Gastroesophageal sphincter (tissue), 4 donors: Measurements from ENCODE around the gene TBCD. TPM values are rescaled to one million over a fixed set of nuclear protein-coding genes. Genes with fewer than 3 reads are reported as not detected.
A peak's percentile ranks its signal among the peaks of the same experiment; 100 is the strongest.

Experiments used
- ATAC-seq: fragments of 150-250 bp; one replicate; pipeline ENCODE4 v1.9.1; 2016; ENCODE audit warnings: mild to moderate bottlenecking, moderate library complexity
- H3K27ac ChIP-seq, 4 donors: fragments of 200-600 bp; sonication (generic) in 3 of 4; 1 replicate in 3 of 4; 2 replicates in 1 of 4; pipeline ENCODE4 v1.5.1; 2016 to 2019
- H3K27me3 ChIP-seq: fragments of 200-600 bp; sonication (generic); one replicate; pipeline ENCODE4 v1.5.1; 2019
- H3K36me3 ChIP-seq, 2 donors: fragments of 200-600 bp; sonication (generic); one replicate each; pipeline ENCODE4 v1.5.1; 2019; ENCODE audit warnings: control low read depth in 1 of 2
- H3K4me1 ChIP-seq, 3 donors: fragments of 200-600 bp; sonication (generic); 1 replicate in 2 of 3; 2 replicates in 1 of 3; pipeline ENCODE4 v1.5.1; 2016 to 2019; ENCODE audit warnings: control low read depth in 2 of 3
- H3K4me3 ChIP-seq, 2 donors: fragments of 200-600 bp; sonication (generic); one replicate each; pipeline ENCODE4 v1.5.1; 2019; ENCODE audit warnings: mild to moderate bottlenecking in 1 of 2, moderate library complexity in 1 of 2
- H3K9me3 ChIP-seq, 3 donors: fragments of 200-600 bp; sonication (generic); one replicate each; pipeline ENCODE4 v1.5.1; 2017 to 2019; ENCODE audit warnings: control low read depth in 2 of 3
- CTCF ChIP-seq, 4 experiments: fragments of 200-600 bp in 2 of 4; fragments of 450-650 bp in 2 of 4; sonication (generic) in 1 of 4; IDR thresholded peaks; one replicate each; pipeline ENCODE4 v1.5.1; 2017 to 2019; ENCODE audit warnings: antibody characterized with exemption in 4 of 4, mild to moderate bottlenecking in 2 of 4, moderate library complexity in 2 of 4
- EP300 ChIP-seq: sonication (generic); formaldehyde crosslinking; IDR thresholded peaks from one replicate; pipeline ENCODE4 v1.6.1; 2017; ENCODE audit warnings: antibody characterized with exemption, mild to moderate bottlenecking
- POLR2A ChIP-seq, 2 donors: fragments of 450-650 bp; IDR thresholded peaks; one replicate each; pipeline ENCODE4 v1.6.1; 2017; ENCODE audit warnings: antibody characterized with exemption in 2 of 2, mild to moderate bottlenecking in 2 of 2, moderate library complexity in 1 of 2
- POLR2AphosphoS5 ChIP-seq: sonication (generic); formaldehyde crosslinking; IDR thresholded peaks from one replicate; pipeline ENCODE4 v1.6.1; 2017; ENCODE audit warnings: antibody characterized with exemption
- WGBS, 2 donors: methylation state at CpG; one replicate each; pipeline ENCODE4 v1.1.5; 2018; ENCODE audit warnings: low coverage in 1 of 2; 5-methylcytosine and 5-hydroxymethylcytosine counted together
- total RNA-seq, 4 donors: library from RNA; depleted of rRNA; stranded (reverse); fragments of >200 nt; gene quantifications; one replicate each; pipeline ENCODE4 v1.1.0, GENCODE V29; 2016

The TBCD gene
- total RNA-seq, 4 donors from 2014 or later, result 32.0 to 57.8 (median 47.0) TPM

DNA sequence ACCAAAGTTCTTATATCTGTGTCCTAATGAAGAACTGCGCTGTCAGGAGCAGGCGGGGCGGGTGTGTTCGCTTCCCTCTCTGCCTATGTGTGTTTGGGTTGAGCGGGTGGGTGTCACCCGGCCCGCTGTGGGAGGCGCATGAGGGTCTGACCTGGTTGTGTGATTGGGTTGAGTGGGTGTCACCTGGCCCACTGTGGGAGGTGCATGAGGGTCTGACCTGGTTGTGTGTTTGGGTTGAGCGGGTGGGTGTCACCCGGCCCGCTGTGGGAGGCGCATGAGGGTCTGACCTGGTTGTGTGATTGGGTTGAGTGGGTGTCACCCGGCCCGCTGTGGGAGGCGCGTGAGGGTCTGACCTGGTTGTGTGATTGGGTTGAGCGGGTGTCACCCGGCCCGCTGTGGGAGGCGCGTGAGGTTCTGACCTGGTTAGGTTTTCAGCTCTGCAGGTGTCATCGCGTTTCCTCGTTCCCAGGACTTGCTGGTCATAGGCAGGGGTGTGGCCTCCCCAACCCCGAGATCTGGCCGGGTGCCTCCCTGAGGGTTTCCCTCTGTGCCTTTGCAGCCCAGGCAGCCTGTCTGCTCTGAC, 157.5 kb downstream of the TBCD start:
- WGBS, 2 donors, result 87 to 100% methylated on average over 5 to 7 of the region's 26 CpGs
- peaks cover 0 to 10% (median 0%) of the 10 kb centered on the region in 3 donors for H3K4me1 ChIP-seq
- H3K9me3 ChIP-seq, result no peaks in the 10 kb centered on the region
- TF ChIP-seq POLR2A (IDR thresholded peaks at IDR 0.05) (no peak), CTCF (IDR thresholded peaks at IDR 0.05) (no peak), EP300 (no peak)
- ATAC-seq, result no peak
- no peak overlapping the region for H3K27ac ChIP-seq
- peaks cover 0 to 81% of the 10 kb centered on the region in 2 donors for H3K36me3 ChIP-seq
- no peaks in the 10 kb centered on the region for H3K27me3 ChIP-seq
- H3K4me3 ChIP-seq, result no peak overlapping the region

- Histone ChIP-seq H3K4me1 (peaks cover 0 to 14% (median 0%) of the 10 kb centered on the region in 3 donors), H3K27ac (no peak overlapping the region), H3K36me3 (peaks cover 0 to 79% of the 10 kb centered on the region in 2 donors), H3K27me3 (no peaks in the 10 kb centered on the region), H3K4me3 (no peak overlapping the region), H3K9me3 (no peaks in the 10 kb centered on the region)
- TF ChIP-seq EP300, result no peak
- no peak for TF ChIP-seq POLR2AphosphoS5
- no peak for TF ChIP-seq POLR2A (IDR thresholded peaks at IDR 0.05)
- no peak for TF ChIP-seq CTCF (IDR thresholded peaks at IDR 0.05)
- WGBS, 2 donors, result 66 to 80% methylated on average over 6 to 8 of the region's 12 CpGs
- ATAC-seq, result no peak
Observed at GRCh38 chr17:82910041-82910481, 158.2 kb downstream of the TBCD start.

DNA sequence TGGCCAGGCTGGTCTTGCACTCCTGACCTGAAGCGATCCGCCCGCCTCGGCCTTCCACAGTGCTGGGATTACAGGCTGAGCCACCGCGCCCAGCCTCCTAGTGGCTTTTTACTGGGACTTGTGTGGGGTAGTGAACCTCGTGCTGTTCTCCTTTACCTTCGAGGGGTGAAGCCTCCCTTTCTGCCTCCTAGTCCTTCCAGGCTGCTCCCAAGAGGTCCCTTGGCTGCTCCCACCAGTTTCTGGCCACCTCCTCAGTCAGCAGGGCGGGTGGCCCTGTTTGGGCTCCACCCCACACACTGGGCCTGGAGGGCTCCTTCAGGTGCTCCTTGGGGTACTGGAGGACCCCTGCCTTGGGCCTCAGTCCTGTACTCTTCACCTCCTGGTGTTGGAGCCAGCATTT, 158.9 kb downstream of the TBCD start:
- Histone ChIP-seq H3K27me3 (no peaks in the 10 kb centered on the region), H3K27ac (no peak overlapping the region), H3K36me3 (peaks cover 0 to 80% of the 10 kb centered on the region in 2 donors), H3K9me3 (no peaks in the 10 kb centered on the region), H3K4me3 (no peak overlapping the region), H3K4me1 (peaks cover 0 to 14% (median 0%) of the 10 kb centered on the region in 3 donors)
- ATAC-seq, result no peak
- TF ChIP-seq CTCF (IDR thresholded peaks at IDR 0.05) (no peak), EP300 (no peak), POLR2A (IDR thresholded peaks at IDR 0.05) (no peak), POLR2AphosphoS5 (no peak)
- 25 to 63% methylated on average over 2 to 4 of the region's 9 CpGs for WGBS, 2 donors

GRCh38 chr17:82911822-82912221, 160.0 kb downstream of the TBCD start:
- peak; percentile 13 for ATAC-seq
- TF ChIP-seq EP300 (no peak), CTCF (IDR thresholded peaks at IDR 0.05) (no peak)
- Histone ChIP-seq H3K4me3 (no peak overlapping the region), H3K9me3 (no peaks in the 10 kb centered on the region), H3K4me1 (peaks cover 0 to 14% (median 0%) of the 10 kb centered on the region in 3 donors), H3K36me3 (peaks cover 0 to 74% of the 10 kb centered on the region in 2 donors), H3K27ac (no peak overlapping the region), H3K27me3 (no peaks in the 10 kb centered on the region)
- WGBS, 2 donors, result 87% methylated on average over 8 of the region's 14 CpGs; no CpG with 5 or more reads in 1 of the 2 donors

DNA sequence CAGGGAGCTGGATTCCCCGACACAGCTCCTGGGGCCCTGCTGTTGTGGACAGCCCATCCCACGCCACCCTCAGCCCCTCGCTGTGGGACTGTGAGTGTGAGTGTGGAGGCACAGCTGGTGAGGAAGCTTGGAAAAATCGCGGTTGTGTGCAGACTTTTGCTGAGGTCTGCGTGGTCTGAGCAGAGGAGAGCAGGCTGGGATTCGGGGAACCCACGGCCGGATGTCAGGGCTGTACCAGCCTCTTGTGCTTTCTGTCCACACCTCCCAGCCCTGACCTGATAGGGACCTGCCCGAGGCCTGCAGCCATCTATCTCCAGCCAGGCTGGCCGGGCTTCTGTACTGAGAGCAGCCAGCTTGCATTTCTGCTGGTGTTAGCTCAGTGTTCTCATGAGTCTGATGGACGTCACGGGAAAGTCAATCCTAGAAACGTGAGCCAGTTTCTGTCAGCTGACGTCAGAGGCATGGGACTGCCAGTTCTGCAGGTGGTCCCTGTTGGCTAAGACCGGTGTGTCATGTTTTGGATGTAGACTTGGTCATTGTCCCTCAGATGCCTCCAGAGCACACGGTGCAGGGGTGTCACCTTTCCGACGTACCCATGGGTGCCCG, 160.7 kb downstream of the TBCD start:
- Histone ChIP-seq H3K36me3 (peaks cover 0 to 67% of the 10 kb centered on the region in 2 donors), H3K9me3 (no peaks in the 10 kb centered on the region), H3K27ac (no peak overlapping the region), H3K4me3 (no peak overlapping the region), H3K27me3 (no peaks in the 10 kb centered on the region), H3K4me1 (peaks cover 0 to 14% (median 0%) of the 10 kb centered on the region in 3 donors)
- ATAC-seq, result peak; percentile 23
- TF ChIP-seq POLR2A (IDR thresholded peaks at IDR 0.05) (no peak), POLR2AphosphoS5 (no peak), CTCF (IDR thresholded peaks at IDR 0.05) (no peak), EP300 (no peak)
- 89% methylated on average over 7 of the region's 20 CpGs; no CpG with 5 or more reads in 1 of the 2 donors for WGBS, 2 donors
